Neuronal stem cell (in vitro differentiated cells): ENCODE measurements around the gene HELT.

Source experiments
- DNase-seq: peaks from one replicate; pipeline ENCODE4 v3.0.0-alpha.2; 2013; ENCODE audit warnings: low spot score
- H2AFZ ChIP-seq: one replicate; pipeline ENCODE4 v1.6.1; 2013; ENCODE audit warnings: mild to moderate bottlenecking, low read length, inconsistent platforms
- H2AK5ac ChIP-seq: 2 replicates; pipeline ENCODE4 v1.6.1; 2013; ENCODE audit warnings: low read depth, mild to moderate bottlenecking, inconsistent platforms, low read length, moderate library complexity, mixed read lengths
- H2BK120ac ChIP-seq: 2 replicates; pipeline ENCODE4 v1.6.1; 2013; ENCODE audit warnings: low read depth, mild to moderate bottlenecking, inconsistent platforms, low read length, moderate library complexity, mixed read lengths
- H2BK12ac ChIP-seq: one replicate; pipeline ENCODE4 v1.6.1; 2013; ENCODE audit warnings: low read length, inconsistent platforms
- H2BK15ac ChIP-seq: 2 replicates; pipeline ENCODE4 v1.6.1; 2013; ENCODE audit warnings: mild to moderate bottlenecking, low read length, inconsistent platforms, mixed read lengths
- H2BK5ac ChIP-seq: one replicate; pipeline ENCODE4 v1.6.1; 2013; ENCODE audit warnings: inconsistent platforms, mild to moderate bottlenecking, low read length, moderate library complexity
- H3K14ac ChIP-seq: one replicate; pipeline ENCODE4 v1.6.1; 2013; ENCODE audit warnings: low read length, inconsistent platforms
- H3K18ac ChIP-seq: 2 replicates; pipeline ENCODE4 v1.6.1; 2013; ENCODE audit warnings: low read length, inconsistent platforms
- H3K23ac ChIP-seq: 2 replicates; pipeline ENCODE4 v1.6.1; 2013; ENCODE audit warnings: low read depth, mild to moderate bottlenecking, mixed read lengths, low read length, inconsistent platforms; ENCODE audit not compliant: poor library complexity
- H3K27ac ChIP-seq: replicated peaks from 3 replicates; pipeline ENCODE4 v1.5.1; 2013; ENCODE audit warnings: low read length, inconsistent platforms
- H3K27me3 ChIP-seq, 3 experiments: 2 replicates each; pipeline ENCODE4 v1.6.1; 2013; ENCODE audit warnings: low read length in 3 of 3, mild to moderate bottlenecking in 2 of 3, inconsistent platforms in 1 of 3, low read depth in 1 of 3, mixed read lengths in 1 of 3, moderate library complexity in 1 of 3; ENCODE audit not compliant: control insufficient read depth in 3 of 3, insufficient read depth in 3 of 3
- H3K36me3 ChIP-seq, 2 donors: replicated peaks in 1 of 2; 2 replicates each; pipeline ENCODE4 v1.6.1; 2013; ENCODE audit warnings: low read length in 2 of 2; ENCODE audit not compliant: control insufficient read depth in 2 of 2, insufficient read depth in 2 of 2
- H3K4ac ChIP-seq: 2 replicates; pipeline ENCODE4 v1.6.1; 2013; ENCODE audit warnings: inconsistent platforms, mild to moderate bottlenecking, low read length, moderate library complexity
- H3K4me1 ChIP-seq, 2 donors: 1 replicate in 1 of 2; 2 replicates in 1 of 2; pipeline ENCODE4 v1.6.1; 2013; ENCODE audit warnings: low read length in 2 of 2, low read depth in 1 of 2; ENCODE audit not compliant: control insufficient read depth in 2 of 2, insufficient read depth in 1 of 2
- H3K4me2 ChIP-seq: one replicate; pipeline ENCODE4 v1.6.1; 2013; ENCODE audit warnings: mild to moderate bottlenecking, low read length, inconsistent platforms; ENCODE audit not compliant: insufficient read depth, poor library complexity, severe bottlenecking
- H3K4me3 ChIP-seq, 2 donors: 2 replicates each; pipeline ENCODE4 v1.5.1; 2013; ENCODE audit warnings: low read length in 2 of 2, mild to moderate bottlenecking in 2 of 2, inconsistent platforms in 1 of 2, moderate library complexity in 1 of 2
- H3K79me1 ChIP-seq: one replicate; pipeline ENCODE4 v1.6.1; 2013; ENCODE audit warnings: low read depth, mild to moderate bottlenecking, inconsistent platforms, low read length, moderate library complexity
- H3K9ac ChIP-seq: one replicate; pipeline ENCODE4 v1.6.1; 2013; ENCODE audit warnings: mild to moderate bottlenecking, low read depth, low read length, inconsistent platforms; ENCODE audit not compliant: poor library complexity
- H3K9me3 ChIP-seq, 2 donors: replicated peaks in 1 of 2; 2 replicates each; pipeline versions ENCODE3 to v1.6.1; 2013; ENCODE audit warnings: low read length in 2 of 2, mild to moderate bottlenecking in 2 of 2, inconsistent platforms in 1 of 2, low read depth in 1 of 2, mixed read lengths in 1 of 2, moderate library complexity in 1 of 2; ENCODE audit not compliant: control insufficient read depth in 2 of 2, insufficient read depth in 1 of 2
- H4K8ac ChIP-seq: one replicate; pipeline ENCODE4 v1.6.1; 2013; ENCODE audit warnings: low read depth, mild to moderate bottlenecking, inconsistent platforms, low read length, moderate library complexity
- H4K91ac ChIP-seq: one replicate; pipeline ENCODE4 v1.6.1; 2013; ENCODE audit warnings: low read length, low read depth, mild to moderate bottlenecking, inconsistent platforms; ENCODE audit not compliant: poor library complexity
- WGBS, 2 donors: extraction: QIAGEN DNeasy Blood & Tissue Kit; methylation state at CpG; one replicate each; pipeline ENCODE4 v1.1.7; 2013; ENCODE audit warnings: missing lambda C conversion rate in 2 of 2, mixed read lengths in 1 of 2; ENCODE audit not compliant: insufficient read length in 2 of 2, insufficient replicate concordance in 1 of 2; ENCODE audit errors: extremely low coverage in 2 of 2; 5-methylcytosine and 5-hydroxymethylcytosine counted together

Gene HELT

GRCh38 chr4:185054886-185055285 is 36.6 kb downstream of the HELT start:
- Histone ChIP-seq H4K91ac (no peak overlapping the region), H2AFZ (no peak overlapping the region), H2BK12ac (no peak overlapping the region), H3K18ac (no peak overlapping the region), H3K14ac (no peak overlapping the region), H3K79me1 (no peaks in the 10 kb centered on the region), H3K4me2 (no peak overlapping the region), H3K23ac (no peak overlapping the region), H3K36me3 (no peaks in the 10 kb centered on the region), H3K27ac (no peak overlapping the region), H2BK15ac (no peak overlapping the region), H4K8ac (no peak overlapping the region), H2BK120ac (no peak overlapping the region), H2BK5ac (no peak overlapping the region), H3K4me1 (peaks cover 0 to 4% of the 10 kb centered on the region in 2 donors), H3K27me3 (peaks cover 0 to 88% (median 3%) of the 10 kb centered on the region in 3 experiments), H2AK5ac (no peak overlapping the region), H3K4ac (no peak overlapping the region), H3K9ac (no peak overlapping the region), H3K4me3 (no peak overlapping the region), H3K9me3 (peaks cover 0 to 9% of the 10 kb centered on the region in 2 donors)
- no CpG with 5 or more reads among the region's 7 CpGs for WGBS, 2 donors
- peak; percentile 57 for DNase-seq

DNA sequence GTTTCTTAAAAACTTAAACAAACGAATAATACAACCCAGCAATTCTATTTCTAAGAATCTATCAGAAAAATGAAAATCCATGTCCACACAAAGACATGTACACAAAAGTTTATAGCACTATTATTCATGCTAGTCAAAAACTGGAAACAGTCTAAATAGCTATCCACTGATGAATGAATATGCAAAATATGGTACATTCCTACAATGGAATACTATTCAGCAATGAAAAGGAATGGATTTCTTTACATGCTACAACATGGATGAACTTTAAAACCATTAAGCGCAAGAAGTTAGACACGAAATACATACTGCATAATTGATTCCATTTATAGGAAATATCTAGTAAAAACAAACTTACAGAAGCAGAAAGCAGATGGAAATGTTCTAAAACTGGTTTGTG is 43.3 kb downstream of the HELT start:
- no peak for DNase-seq
- no peak overlapping the region for H3K4me3 ChIP-seq
- H2AFZ ChIP-seq = no peak overlapping the region
- H4K8ac ChIP-seq = no peak overlapping the region
- H3K27me3 ChIP-seq = peaks cover 0 to 50% (median 3%) of the 10 kb centered on the region in 3 experiments
- no peak overlapping the region for H3K4ac ChIP-seq
- H3K9ac ChIP-seq = no peak overlapping the region
- no peak overlapping the region for H2BK5ac ChIP-seq
- H3K18ac ChIP-seq = no peak overlapping the region
- H3K23ac ChIP-seq = no peak overlapping the region
- no peaks in the 10 kb centered on the region for H3K9me3 ChIP-seq
- H2AK5ac ChIP-seq = no peak overlapping the region
- H2BK120ac ChIP-seq = no peak overlapping the region
- no peak overlapping the region for H4K91ac ChIP-seq
- H2BK12ac ChIP-seq = no peak overlapping the region
- no peaks in the 10 kb centered on the region for H3K79me1 ChIP-seq
- no peak overlapping the region for H3K27ac ChIP-seq
- H3K14ac ChIP-seq = no peak overlapping the region
- no peaks in the 10 kb centered on the region for H3K4me1 ChIP-seq
- no peak overlapping the region for H2BK15ac ChIP-seq
- no peaks in the 10 kb centered on the region for H3K36me3 ChIP-seq
- H3K4me2 ChIP-seq = no peak overlapping the region
- WGBS, 2 donors = no CpG with 5 or more reads among the region's 3 CpGs

- Histone ChIP-seq H3K9ac (no peak overlapping the region), H3K4me3 (no peak overlapping the region), H2BK120ac (no peak overlapping the region), H2AK5ac (no peak overlapping the region), H3K27me3 (peaks cover 0 to 47% (median 2%) of the 10 kb centered on the region in 3 experiments), H2AFZ (no peak overlapping the region), H4K8ac (no peak overlapping the region), H3K18ac (no peak overlapping the region), H3K4me1 (no peaks in the 10 kb centered on the region), H3K9me3 (no peaks in the 10 kb centered on the region), H3K23ac (no peak overlapping the region), H3K14ac (no peak overlapping the region), H3K4me2 (no peak overlapping the region), H4K91ac (no peak overlapping the region), H2BK12ac (no peak overlapping the region), H3K27ac (no peak overlapping the region), H3K36me3 (no peaks in the 10 kb centered on the region), H3K4ac (no peak overlapping the region), H2BK15ac (no peak overlapping the region), H3K79me1 (no peaks in the 10 kb centered on the region), H2BK5ac (no peak overlapping the region)
- DNase-seq = no peak
- WGBS, 2 donors = no CpG with 5 or more reads among the region's 12 CpGs
These were observed 44.3 kb downstream of the HELT start for GRCh38 chr4:185062606-185063005.

DNA sequence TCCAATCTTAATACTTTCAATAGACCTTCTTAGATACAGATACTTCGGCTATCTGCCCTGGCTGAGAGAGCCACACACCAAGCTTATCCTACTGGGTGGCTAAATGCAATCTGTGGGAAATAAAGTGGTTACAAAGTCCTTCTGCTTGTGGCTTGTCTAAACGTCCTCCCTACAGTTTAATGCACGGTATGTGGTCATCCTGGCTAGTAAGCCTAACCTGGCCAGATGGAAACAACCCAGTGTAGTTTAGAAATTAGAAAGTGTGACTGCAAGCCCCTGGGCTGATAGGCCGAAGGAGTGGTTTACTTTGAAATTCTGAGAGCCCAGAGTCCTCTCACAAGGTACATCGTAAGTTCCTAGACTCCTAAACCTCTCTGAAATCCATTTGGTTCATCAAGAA is 47.9 kb downstream of the HELT start:
- Histone ChIP-seq H3K18ac (no peak overlapping the region), H3K4ac (no peak overlapping the region), H3K79me1 (no peaks in the 10 kb centered on the region), H4K91ac (no peak overlapping the region), H3K4me2 (no peak overlapping the region), H3K27ac (no peak overlapping the region), H3K4me1 (no peaks in the 10 kb centered on the region), H2AFZ (no peak overlapping the region), H4K8ac (no peak overlapping the region), H2BK120ac (no peak overlapping the region), H3K14ac (no peak overlapping the region), H2AK5ac (no peak overlapping the region), H3K9me3 (no peaks in the 10 kb centered on the region), H3K27me3 (peaks cover 0 to 37% (median 0%) of the 10 kb centered on the region in 3 experiments), H3K36me3 (no peaks in the 10 kb centered on the region), H3K23ac (no peak overlapping the region), H2BK12ac (no peak overlapping the region), H2BK5ac (no peak overlapping the region), H3K4me3 (no peak overlapping the region), H2BK15ac (no peak overlapping the region), H3K9ac (no peak overlapping the region)
- no CpG with 5 or more reads among the region's 5 CpGs for WGBS, 2 donors
- DNase-seq = no peak
